GM12878 (cell line): ENCODE data around the gene KRAS.

Experiments used
- ATF3 ChIP-seq: IDR thresholded peaks from 2 replicates; pipeline ENCODE4 v1.6.1; 2011; ENCODE audit warnings: low read depth, mild to moderate bottlenecking, low read length, moderate library complexity, borderline replicate concordance; ENCODE audit errors: extremely low read depth
- ATF7 ChIP-seq: fragments of 450-650 bp; IDR thresholded peaks from 2 replicates; pipeline ENCODE4 v1.6.1; 2016; ENCODE audit warnings: low read depth, mild to moderate bottlenecking
- CTCF ChIP-seq, 3 experiments: IDR thresholded peaks in 2 of 3; conservative IDR thresholded peaks in 1 of 3; 2 replicates each; pipeline ENCODE4 v1.5.1; 2011; ENCODE audit warnings: low read depth in 3 of 3, low read length in 3 of 3, mild to moderate bottlenecking in 3 of 3, control low read depth in 2 of 3, moderate library complexity in 2 of 3, inconsistent platforms in 1 of 3, mixed read lengths in 1 of 3; ENCODE audit not compliant: control insufficient read depth in 2 of 3, insufficient read depth in 1 of 3; ENCODE audit errors: extremely low read depth in 1 of 3
- ETV6 ChIP-seq, 2 experiments: fragments of 450-650 bp in 1 of 2; IDR thresholded peaks in 1 of 2; conservative IDR thresholded peaks in 1 of 2; 2 replicates each; pipeline ENCODE4 v1.6.1; 2014; ENCODE audit warnings: antibody characterized with exemption in 1 of 2, borderline replicate concordance in 1 of 2, low read depth in 1 of 2, mild to moderate bottlenecking in 1 of 2, moderate library complexity in 1 of 2
- FOS ChIP-seq: IDR thresholded peaks from 3 replicates; pipeline ENCODE4 v1.6.1; 2011; ENCODE audit warnings: borderline replicate concordance; ENCODE audit not compliant: insufficient read length; ENCODE audit errors: extremely low read depth
- LARP7 ChIP-seq: fragments of 450-650 bp; IDR thresholded peaks from 2 replicates; pipeline ENCODE4 v1.6.1; 2017; ENCODE audit warnings: mild to moderate bottlenecking
- POLR2A ChIP-seq: IDR thresholded peaks from 2 replicates; pipeline ENCODE4 v1.6.1; 2011; ENCODE audit warnings: low read depth, mild to moderate bottlenecking, low read length
- POLR2AphosphoS5 ChIP-seq: IDR thresholded peaks from 2 replicates; pipeline ENCODE4 v1.6.1; 2011; ENCODE audit warnings: mild to moderate bottlenecking, low read length, inconsistent platforms
- RBBP5 ChIP-seq: fragments of 200-600 bp; sonication (generic); conservative IDR thresholded peaks from 2 replicates; pipeline ENCODE4 v1.6.1; 2016
- RCOR1 ChIP-seq: conservative IDR thresholded peaks from 2 replicates; pipeline ENCODE4 v1.6.1; 2012; ENCODE audit warnings: low read depth, low read length, improper control_type of control experiment
- TCF12 ChIP-seq: IDR thresholded peaks from 2 replicates; pipeline ENCODE4 v1.6.1; 2011; ENCODE audit warnings: low read depth, mild to moderate bottlenecking, low read length
- USF2 ChIP-seq: IDR thresholded peaks from 2 replicates; pipeline ENCODE4 v1.6.1; 2011; ENCODE audit warnings: low read depth, low read length, improper control_type of control experiment, borderline replicate concordance
- TF ChIP-seq, protein P1 (sequence below): IDR thresholded peaks from 2 replicates; pipeline ENCODE4 v1.6.1; 2012; ENCODE audit warnings: mild to moderate bottlenecking, low read depth, low read length

DNA sequence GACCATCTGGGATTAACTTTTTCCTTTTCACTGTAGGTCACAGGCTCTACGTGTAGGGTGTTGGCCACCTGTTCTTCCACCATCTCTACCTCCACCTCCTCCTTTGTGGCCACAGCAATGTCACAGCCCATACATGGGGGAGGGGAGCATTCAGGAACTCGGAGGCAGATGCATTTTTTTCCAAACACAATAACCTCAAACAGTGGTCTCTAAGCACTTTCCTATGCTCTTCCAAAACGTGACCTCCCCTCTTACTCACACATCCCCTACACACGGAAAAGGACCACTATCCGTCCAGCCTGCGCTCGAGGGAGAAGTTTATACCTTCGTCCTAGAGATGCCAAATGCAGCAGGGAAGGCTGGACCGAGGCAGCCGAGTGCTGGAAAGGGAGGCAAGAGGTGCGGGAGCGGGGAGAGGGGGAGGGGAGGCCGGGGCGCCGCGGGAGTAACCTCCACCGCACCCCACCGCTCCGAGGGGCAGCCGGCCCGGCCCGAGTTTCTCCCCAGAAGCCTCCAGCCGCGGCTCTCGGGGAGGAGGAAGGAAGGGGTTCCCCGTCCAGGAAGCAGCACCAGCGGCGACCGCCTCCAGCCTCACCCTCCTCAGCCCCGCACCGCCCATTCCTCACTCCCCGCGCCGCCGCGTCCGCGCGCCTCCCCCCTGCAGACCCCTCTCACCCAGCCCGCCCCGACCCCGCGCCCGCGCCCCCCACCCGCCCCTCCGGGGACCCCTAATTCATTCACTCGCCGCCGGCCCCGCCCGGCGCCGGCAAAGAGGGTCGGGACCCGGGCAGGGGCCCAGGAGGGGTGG, 594 bp downstream of the KRAS start:
- TF ChIP-seq RCOR1 = no peak
- TF ChIP-seq LARP7 = no peak
- TF ChIP-seq TCF12 = no peak
- TF ChIP-seq CTCF (IDR thresholded peaks at IDR 0.05 in 2 of 3, conservative IDR thresholded peaks at IDR 0.05 in 1 of 3; ENCODE audit: control insufficient read depth in 2 of 3, extremely low read depth in 1 of 3, insufficient read depth in 1 of 3, low read depth in 3 of 3, low read length in 3 of 3) = no peak
- TF ChIP-seq FOS = no peak
- TF ChIP-seq, protein P1, sequence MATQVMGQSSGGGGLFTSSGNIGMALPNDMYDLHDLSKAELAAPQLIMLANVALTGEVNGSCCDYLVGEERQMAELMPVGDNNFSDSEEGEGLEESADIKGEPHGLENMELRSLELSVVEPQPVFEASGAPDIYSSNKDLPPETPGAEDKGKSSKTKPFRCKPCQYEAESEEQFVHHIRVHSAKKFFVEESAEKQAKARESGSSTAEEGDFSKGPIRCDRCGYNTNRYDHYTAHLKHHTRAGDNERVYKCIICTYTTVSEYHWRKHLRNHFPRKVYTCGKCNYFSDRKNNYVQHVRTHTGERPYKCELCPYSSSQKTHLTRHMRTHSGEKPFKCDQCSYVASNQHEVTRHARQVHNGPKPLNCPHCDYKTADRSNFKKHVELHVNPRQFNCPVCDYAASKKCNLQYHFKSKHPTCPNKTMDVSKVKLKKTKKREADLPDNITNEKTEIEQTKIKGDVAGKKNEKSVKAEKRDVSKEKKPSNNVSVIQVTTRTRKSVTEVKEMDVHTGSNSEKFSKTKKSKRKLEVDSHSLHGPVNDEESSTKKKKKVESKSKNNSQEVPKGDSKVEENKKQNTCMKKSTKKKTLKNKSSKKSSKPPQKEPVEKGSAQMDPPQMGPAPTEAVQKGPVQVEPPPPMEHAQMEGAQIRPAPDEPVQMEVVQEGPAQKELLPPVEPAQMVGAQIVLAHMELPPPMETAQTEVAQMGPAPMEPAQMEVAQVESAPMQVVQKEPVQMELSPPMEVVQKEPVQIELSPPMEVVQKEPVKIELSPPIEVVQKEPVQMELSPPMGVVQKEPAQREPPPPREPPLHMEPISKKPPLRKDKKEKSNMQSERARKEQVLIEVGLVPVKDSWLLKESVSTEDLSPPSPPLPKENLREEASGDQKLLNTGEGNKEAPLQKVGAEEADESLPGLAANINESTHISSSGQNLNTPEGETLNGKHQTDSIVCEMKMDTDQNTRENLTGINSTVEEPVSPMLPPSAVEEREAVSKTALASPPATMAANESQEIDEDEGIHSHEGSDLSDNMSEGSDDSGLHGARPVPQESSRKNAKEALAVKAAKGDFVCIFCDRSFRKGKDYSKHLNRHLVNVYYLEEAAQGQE = no peak
- no peak for TF ChIP-seq ATF3
- no peak for TF ChIP-seq POLR2AphosphoS5
- TF ChIP-seq ETV6 (conservative IDR thresholded peaks at IDR 0.05 in 1 of 2, IDR thresholded peaks at IDR 0.05 in 1 of 2; ENCODE audit: borderline replicate concordance in 1 of 2, low read depth in 1 of 2) = no peak
- no peak for TF ChIP-seq RBBP5
- TF ChIP-seq USF2 = no peak
- TF ChIP-seq POLR2A = no peak
- no peak for TF ChIP-seq ATF7
